ENCODE data around the gene SPATA6L.

- TF ChIP-seq EZH2 (IDR thresholded peaks at IDR 0.05; ENCODE audit: insufficient read depth, poor library complexity, severe bottlenecking) (no peak), EZH2phosphoT487 (IDR thresholded peaks at IDR 0.05; ENCODE audit: insufficient read depth, low read depth) (no peak)
Observed at GRCh38 chr9:4674783-4675182, 8.5 kb upstream of the SPATA6L start.
